ENCODE data around the gene TANC1.

- TF ChIP-seq POLR2A (IDR thresholded peaks at IDR 0.05) (no peak), EP300 (IDR thresholded peaks at IDR 0.05) (no peak)
These were observed 189.1 kb downstream of the TANC1 start for GRCh38 chr2:159157361-159158209.
